ELF-1 (cell line): Measurements from ENCODE around the gene GNB1.
A peak's percentile ranks its signal among the peaks of the same experiment; 100 is the strongest.
"Not testable (repeated sequence)": the region's sequence is repeated elsewhere in the genome, so short reads cannot be mapped to it uniquely, and the experiment has no call there.

Source experiments
- DNase-seq: peaks from one replicate; pipeline ENCODE4 v3.0.0-alpha.2; 2016; ENCODE audit warnings: low read depth, low spot score

GNB1 gene

DNA sequence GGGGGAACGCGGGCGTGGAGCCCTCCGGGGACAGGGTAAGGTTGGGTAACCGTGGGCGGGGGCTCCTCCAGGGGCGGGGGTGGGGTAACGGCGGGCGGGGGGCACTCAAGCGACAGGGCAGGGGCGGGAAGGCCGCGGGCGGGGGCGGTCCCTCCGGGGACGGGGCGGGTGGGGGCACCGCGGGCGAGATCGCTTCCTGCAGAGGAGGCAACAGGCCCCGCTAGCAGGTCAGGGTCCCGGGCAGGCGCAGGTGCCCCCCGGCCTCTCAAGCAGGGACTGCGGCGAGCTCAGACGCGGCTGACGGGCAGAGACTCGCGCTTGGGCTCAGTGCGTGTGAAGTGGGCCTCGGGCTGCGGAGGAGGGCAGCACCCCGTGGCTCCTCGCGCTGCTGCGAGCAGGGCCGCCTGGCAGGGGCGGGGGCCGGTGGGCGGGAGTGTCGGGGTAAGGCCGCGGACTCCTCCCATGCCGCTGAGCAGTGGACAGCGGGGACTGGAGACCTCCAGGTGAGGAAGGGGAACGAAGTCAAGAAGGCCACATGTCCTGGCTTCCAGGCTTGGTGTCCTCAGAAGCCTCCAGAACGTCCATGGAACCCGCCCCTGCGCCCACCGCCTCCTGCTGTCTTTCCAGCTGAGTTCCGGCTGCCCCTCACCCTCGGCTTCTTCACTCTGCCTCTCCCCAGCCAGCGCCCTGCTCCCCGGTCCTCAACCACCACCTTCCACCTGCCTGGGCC is 627 bp upstream of the GNB1 start:
- peak; percentile 54 for DNase-seq

DNA sequence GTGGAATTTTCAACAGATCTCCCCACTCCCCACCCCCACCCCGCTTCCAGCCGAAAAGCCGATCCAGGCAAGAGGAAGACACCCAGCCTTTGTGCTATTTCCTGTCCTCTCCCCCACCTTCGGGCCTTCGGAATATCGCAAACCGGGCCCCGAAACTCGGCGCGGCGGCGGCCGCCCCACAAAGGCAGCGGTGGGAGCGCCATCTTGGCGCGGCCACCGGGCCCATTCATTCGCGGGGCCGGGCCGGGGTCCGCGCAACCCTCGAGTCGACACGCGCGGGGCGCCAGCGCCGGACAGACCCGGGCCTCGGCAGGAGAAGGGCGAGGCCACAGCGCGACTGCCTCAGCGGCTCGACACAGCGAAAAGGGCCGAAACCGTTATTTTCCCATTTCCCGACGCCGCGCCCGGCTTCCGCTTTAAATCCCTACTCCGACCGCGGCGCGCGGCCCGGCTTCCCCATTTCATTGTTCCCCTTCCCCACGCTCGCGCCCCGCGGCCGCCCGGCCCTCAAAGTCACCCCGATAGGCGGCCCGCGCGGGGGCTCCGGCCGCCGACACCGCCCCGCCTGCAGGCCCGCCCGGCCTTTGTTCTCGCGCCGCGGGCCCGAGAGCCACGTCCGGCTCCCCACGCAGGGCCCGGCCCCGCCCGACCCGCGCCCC is 911 bp downstream of the GNB1 start:
- no peak for DNase-seq

DNA sequence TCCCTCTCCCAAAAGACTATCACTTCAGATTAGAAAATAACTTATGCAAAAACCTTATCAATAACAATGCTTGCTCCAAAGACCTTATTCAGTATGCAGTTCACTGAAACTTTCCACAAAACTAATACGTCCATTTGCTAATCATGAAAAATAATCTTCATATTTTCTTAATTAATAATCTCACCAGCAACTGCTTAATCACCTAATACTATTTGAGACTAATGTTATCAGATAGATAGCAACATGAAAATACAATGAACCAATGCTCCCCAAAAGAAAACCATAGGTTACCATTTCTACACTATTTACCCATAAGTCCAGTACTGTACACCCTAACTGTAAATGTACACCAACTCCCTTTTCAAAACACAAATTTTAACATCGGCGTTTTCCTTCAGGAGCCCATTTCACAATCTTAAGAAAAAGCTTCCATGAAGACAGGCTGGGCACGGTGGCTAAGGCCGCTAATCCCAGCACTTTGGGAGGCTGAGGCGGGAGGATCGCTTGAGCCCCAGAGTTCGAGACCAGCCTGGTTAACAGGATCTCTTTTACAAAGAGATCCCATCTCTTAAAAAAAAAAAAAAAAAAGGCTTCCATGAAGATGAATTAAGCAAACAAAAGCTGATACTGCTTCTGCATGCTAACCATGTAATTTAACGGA is 1.7 kb downstream of the GNB1 start:
- DNase-seq, result peak; percentile 34

DNA sequence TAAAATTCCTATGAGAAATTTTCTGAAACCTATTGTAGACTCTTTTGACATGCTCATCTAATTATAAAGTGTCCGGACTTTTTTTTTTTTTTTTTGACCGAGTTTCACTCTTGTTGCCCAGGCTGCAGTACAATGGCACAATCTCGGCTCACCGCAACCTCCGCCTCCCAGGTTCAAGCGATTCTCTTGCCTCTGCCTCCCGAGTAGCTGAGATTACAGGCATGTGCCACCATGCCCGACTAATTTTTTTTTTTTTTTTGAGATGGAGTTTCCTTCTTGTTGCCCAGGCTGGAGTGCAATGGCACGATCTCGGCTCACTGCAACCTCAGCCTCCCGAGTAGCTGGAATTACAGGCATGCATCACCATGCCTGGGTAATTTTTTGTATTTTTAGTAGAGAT is 7.0 kb downstream of the GNB1 start:
- not testable (repeated sequence) for DNase-seq

DNA sequence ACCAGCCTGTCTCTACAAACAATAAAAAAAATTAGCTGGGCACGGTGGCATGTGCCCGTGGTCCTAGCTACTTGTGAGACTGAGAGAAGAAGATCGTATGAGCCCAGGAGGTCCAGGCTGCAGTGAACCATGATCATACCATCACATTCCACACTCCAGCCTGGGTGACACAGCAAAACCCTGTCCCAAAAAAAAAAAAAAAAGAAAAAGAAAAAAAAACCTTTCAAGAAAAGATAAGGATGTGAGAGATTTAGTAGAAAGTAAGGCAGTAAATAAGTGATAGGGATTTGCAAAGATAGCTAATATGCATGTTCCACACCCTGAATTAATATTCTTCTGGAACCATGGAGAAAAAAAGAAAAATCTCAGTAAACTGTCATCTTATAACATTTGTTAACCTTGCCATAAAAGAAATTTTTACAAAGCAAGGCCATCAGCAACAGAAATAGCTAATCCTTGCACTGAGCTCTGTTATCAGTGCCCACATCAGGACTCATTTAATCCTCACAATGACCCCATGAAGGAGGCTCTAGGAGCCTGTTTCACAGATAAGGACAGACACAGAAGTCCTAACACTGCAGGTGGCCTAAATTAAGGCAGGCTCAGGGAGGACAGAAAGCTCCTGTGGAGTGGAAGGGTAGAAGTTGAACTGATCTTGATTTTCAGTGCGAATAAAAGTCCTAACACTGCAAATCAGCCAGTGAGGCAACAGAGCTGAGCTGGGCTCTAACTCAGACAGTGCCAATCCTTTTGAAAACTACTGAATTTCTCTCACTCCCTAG is 7.6 kb downstream of the GNB1 start:
- peak; percentile 35 for DNase-seq

DNA sequence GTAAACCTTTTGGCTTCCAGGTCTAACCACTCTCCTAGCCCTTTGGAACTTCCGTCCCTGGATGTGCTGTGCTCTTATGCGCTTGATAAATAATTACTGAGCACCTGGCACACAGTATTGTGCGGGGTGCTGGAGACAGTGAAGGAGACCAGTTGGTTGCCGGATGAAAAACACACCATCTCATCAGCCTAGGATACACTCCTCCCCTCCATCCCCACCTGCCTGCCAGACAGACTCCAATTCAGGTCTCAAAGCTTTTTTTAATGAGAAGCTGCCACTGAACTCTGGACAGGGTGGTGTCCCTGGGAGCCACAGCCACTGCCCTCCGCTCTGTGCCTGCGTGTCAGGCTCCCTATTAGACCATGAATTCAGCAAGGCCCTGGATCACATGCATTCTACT is 9.2 kb downstream of the GNB1 start:
- DNase-seq, result no peak

DNA sequence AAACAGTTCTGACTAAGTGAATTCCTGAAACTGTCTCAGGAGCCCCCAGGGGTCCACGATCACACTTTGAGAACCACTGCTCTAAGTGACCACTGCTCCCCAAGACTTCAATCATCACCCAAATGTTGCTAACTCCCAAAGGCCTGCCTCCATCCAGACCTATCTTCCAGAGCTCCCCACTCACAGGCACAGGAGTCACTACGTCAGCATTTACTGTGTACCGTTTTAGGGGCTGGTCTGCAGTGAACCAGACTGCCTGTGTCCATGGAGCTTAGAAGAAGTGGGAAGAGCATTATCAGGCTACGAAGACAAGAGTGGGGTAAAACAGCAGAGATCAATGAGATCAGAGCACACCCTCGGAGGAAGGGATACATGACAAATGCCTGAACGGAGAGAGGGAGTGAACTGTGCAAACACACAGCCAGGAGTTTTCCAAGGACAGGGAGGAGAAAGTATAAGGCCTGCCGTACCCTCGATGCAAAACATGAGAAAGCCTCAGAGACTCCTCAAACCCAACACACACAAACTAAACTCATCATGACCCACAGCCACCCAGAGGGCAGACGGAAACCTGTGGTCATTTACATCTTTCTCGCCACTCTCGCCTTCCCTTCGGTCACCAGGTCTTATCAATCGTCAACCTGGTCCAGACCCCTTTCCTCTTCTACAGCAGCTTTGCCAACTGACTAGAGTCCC is 10.1 kb downstream of the GNB1 start:
- DNase-seq, result no peak

DNA sequence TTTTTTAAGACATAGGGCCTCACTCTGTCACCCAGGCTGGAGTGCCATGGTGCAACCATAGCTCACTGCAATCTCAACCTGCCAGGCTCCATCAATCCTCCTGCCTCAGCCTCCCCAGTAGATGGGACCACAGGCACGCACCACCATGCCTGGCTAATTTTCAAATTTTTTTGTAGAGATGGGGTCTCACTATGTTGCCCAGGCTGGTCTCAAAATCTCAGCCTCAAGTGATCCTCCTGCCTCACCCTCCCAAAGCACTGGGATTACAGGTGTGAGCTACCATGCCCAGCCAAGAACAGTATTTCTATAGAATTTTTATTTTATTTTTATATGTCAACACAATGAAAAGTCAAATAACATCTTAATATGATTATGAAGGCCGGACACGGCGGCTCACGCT is 10.9 kb downstream of the GNB1 start:
- no peak for DNase-seq

DNA sequence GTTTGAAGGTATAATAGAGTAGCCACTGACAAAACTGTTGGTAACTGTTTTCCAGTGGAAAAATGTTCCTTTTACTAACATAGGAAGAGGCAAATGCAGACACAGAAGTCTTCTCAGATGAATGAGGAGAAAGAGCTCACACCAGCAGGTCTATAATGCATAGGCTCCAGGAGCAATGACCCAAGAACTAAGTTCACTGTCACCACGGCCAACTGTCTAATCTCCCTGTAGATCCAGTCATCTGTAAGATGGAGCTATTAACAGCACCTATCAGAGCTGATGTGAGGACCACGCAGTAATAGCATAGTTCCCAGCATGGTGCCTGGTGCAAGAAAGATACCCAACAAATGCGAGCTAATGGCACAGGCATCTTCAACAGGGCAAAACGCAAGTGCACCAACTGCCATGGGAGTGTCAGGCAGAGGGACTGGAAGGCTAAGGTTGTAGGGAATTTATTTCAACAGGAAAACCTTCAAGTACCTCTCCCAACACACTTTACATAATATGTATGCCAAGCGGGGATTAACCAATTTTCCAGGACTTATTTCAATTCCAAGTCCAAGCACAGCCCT is 12.9 kb downstream of the GNB1 start:
- no peak for DNase-seq

DNA sequence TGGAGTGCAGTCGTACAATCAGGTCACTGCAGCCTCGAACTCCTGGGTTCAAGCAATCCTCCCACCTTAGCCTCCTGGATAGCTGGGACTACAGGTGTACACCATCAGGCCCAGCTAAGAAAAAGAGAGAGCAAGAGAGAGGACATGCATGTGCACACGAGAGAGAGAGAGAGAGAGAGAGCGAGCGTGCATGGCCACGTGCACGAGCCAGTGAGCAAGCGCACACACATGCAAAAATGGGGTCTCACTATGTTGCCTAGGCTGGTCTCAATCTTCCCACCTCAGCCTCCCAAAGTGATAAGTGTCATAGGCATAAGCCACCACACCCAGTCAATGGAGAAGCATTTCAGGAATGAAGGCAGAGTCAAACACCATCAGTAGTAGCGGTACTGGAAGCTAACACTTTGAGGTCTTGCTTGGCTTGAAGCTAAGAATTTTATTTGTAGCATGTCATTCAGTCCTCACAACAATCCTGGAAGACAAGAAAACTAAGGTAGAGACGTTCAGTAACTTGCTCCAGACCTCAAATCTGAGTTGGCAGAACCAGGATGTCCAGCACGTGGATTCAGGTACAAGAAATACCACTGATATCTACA is 14.5 kb downstream of the GNB1 start:
- no peak for DNase-seq

DNA sequence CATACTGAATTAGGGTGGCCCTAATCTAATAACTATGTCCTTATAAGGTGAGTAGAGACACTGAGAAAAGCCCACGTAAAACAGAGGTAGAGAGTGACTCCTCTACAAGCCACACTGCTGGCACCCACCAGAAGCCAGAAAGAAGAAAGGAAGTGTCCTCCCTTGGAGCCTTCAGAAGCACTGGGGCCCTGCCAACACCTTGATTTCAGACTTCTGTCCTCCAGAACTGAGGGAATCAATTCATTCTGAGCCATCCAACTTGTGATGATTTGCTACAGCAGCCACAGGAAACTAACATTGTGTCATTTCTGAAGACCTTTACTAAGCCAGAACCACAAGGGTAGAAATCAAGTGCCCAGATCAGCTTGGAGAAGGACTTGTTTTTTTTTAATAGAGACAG is 15.0 kb downstream of the GNB1 start:
- DNase-seq, result no peak

DNA sequence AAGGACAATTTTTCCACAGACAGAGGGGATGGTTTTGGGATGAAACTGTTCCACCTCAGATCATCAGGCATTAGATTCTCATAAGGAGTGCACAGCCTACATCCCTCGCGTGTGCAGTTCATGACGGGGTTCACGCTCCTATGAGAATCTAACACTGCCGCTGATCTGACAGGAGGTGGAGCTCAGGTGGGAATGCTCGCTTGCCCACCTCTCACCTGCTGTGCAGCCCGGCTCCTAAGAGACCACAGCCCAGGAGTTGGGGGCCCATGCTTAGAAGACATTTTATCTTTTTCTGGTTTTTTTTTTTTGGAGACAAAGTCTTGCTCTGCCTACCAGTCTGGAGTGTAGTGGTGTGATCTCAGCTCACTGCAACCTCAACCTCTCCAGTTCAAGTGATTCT is 16.0 kb downstream of the GNB1 start:
- no peak for DNase-seq

DNA sequence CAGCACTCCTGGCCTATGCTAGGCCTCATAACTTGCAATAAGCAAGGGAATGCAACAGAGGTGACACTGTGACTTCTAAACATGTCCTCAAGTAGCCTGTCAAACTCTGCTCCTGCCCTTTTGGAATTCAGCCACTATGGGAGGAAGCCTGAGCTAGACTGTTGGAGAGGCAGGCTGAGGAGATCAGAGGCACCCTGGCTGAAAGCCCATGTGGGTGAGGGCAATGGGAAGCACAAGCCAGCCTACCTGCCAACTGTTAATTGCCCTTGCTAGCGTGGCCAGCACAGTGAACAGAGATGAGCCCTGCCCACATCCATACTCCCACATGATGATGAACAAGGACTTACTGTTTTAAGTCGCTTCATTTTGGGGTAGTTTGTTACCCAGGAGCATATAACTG is 17.7 kb downstream of the GNB1 start:
- DNase-seq, result no peak

DNA sequence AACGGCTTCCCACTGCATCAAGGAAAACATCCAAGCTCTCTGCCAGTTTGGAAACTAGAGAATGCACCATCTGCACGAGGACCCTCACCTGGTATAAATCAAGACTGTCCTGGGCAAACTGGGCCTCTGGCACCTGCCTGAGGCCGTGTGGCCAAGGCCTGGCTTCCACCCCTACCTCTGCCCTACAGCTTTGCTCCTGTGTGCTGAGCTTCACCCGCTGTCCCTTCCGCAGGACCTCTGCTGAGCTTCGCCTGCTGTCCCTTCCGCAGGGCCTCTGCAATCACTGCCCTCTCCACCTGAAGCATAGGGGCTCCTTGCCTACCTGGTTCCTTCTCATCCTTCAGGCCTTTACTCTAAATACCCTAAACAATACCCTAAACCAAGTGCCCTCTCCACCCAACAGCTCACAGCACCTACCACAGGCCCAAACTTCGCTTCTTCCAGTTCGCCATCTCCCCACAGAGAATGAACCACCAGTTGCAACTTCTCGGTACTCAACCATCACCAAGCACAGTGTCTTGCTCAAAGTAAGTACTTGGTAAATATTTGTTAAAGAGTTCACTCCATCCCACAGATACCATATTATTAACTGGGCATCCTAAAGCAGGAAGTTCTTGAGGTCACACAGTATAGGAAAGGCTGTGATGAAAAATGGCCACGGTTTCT is 18.4 kb downstream of the GNB1 start:
- no peak for DNase-seq

DNA sequence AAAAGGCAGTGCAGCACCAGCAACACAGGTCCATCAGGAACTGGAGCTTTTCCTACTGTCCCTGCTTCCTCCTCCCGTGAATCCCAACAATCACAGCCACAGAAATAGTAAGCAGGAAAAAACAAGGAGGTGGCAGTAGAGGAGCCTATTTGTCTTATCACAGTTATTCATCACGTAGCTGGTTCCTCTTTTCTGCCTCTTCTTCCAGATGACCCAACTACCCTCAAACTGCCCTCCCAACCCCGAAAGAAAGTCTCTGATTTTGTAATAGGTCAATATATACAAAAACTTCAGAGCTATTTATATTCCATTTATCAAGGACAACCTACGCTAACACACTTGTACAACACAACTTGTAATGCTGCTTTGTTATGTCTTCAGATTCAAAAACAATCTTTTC is 21.4 kb downstream of the GNB1 start:
- DNase-seq, result no peak

DNA sequence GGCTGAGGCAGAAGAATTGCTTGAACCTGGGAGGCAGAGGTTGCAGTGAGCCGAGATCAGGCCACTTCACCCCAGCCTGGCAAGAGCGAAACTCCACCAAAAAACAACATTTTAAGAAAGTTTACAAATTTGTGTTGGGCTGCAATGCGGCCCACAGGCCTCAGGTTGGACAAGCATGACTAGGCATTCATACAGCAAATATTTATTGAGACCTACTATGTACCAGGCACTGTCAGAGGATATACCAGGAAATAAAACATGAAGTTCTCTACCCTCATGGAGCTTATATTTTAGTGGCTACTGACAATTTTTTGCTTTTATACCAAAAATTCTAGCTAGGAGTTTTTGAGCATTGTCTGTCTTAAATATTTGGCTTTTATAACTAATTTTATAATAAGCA is 23.7 kb downstream of the GNB1 start:
- no peak for DNase-seq

DNA sequence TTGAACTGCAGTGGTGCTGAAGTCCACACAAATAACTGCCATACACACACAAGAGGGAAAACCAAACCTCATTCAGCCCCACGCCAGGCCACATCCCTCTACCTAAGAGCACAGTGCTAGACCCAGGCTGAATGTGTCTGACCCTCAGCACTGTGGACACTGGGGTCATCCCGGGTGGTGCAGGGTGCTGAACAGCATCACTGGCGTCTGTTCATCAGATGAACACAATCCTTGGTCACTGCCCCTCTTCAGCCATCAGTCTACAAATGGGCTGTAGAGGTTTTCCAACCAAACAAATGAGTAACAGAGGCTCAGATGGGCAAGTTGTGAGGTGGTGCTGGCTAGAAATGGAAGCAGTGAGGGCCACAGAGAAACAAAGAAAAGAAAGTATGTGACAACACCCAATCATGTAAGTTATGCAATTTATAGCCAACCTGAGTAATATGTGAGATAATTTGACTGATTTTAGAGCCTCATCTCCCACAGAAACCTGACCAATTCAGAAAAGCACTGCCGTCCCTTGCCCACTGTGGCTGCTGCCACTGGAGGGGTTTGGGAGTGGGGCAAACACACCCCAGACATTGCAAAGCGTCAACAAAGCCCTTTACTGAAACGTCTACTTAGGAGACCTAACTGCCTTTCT is 27.9 kb downstream of the GNB1 start:
- DNase-seq, result no peak

DNA sequence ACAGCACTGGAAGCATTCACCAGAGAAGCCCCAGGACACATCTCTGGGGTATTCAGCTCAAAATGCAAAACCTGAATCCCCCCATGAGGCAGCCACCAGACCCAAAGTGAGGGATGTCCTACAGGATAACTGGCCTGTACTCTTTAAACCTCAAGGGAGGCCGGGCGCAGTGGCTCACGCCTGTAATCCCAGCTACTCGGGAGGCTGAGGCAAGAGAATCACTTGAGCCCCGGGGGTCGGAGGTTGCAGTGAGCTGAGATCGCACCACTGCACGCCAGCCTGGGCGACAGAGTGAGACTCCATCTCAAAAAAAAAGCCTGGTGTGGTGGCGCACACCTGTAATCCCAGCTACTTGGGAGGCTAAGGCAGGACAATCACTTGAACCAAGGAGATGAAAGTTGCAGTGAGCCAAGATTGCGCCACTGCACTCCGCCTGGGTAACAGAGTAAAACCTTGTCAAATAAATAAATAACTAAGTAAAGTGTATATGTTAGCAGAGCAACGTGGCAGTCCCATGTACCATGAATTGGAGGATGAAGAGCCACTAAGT is 29.1 kb downstream of the GNB1 start:
- not testable (repeated sequence) for DNase-seq

DNA sequence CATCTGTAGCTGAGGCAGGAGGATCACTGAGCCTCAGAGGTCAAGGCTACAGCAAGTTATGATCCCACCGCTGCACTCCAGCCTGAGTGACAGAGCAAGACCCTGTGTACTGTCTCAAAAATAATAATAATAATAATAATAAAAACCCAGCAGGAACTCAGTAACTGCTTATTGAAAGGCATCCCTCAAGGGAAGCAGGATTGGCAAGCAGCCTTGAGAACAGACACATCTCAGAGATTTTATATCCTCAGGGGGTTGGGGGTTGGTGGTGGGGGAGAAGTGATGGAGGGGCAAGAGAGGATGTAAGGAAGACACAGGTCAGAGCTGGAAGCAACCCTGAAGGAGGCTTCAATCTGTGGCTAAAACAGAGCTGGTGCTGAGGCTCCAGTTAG is 29.6 kb downstream of the GNB1 start:
- DNase-seq, result no peak
